NCI-H748 treated with DMSO at 0.1 percent for 48 hours (cell line): ENCODE data around the gene KIAA1217.
A peak's percentile ranks its signal among the peaks of the same experiment; 100 is the strongest.

Experiments
- DNase-seq: peaks from one replicate; lab custom pipeline; 2025; lab: John Stamatoyannopoulos, UW

The KIAA1217 gene

DNA sequence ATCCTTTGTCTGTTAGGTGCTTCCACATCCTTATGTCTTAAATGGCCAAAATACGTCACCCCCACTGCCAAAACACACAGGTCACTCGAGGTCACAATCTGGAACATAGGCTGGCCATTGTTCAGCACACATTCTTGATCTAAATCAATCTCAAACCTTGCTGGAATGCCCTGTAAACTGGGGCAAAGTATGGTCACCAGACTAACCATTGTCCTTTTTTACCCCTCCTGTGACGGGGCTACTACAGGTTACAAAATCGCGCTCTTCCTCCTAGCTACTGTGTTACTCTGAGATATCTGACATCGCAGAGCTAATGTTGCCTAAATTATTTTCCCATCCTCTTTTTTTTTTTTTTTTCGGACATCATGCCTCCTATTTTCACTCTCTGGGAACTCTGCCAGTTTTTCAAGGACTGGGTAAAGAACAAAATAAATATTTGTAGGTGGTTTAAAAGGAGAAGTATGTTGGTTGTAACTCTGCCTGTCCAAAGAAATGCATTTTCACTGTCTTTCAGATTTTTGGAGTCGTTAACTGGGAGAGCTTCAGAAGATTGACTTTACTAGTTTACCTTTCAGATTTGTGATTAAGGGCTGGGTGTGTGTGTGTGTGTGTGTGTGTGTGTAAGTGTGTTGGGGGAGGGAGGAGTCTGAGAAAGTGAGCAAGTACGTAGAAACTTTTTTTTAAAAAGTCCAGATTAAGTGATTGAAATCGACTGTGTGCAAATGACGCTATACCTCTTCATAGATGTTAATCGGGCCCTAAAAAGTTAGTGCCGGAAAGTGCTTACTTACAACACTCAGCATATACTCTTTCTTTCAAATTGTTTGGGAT lies 942 bp upstream of the KIAA1217 start:
- peak; percentile 1 for DNase-seq

DNA sequence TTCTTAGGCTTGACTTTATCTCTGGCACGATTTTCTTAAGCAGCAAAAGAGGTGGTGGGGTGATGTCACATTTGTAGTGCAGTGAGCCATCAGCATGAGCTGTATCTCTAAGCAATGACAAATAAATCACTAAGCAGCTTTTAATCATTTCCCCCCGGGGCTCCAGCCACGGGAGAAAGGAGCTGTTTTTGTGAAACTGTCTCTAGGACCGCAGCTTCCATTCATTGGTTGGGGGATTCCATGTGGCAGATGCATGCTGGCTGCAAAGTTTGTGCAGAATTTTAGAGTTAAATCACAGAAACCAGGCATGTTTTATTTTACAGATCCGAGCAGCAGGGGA lies 464 bp downstream of the KIAA1217 start:
- no peak for DNase-seq

DNA sequence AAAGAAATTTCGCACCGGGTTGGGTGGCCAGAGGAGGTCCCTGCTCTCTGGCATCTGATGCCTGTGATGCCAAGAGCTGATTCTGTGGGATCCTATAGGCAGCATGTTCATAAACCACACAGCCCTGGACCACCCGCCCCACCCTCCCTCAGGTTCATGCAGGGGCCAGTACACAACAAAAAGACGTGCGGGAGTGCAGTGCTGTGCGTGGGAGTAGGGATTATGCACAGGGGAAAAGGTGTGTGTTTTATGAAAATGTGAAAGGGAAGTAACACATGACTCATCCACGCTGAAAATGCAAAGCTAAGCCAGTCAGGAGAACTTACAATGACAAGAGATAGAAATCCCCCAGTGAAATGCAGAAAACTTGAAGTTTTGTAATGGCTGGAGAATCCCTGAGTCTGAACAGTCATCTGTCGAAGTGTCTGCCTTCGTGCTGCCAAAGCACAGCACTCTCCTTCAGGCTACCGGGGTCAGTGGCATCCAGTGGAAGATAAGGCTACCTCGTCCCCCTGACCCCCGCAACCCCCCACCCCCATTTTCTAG lies 1.1 kb downstream of the KIAA1217 start:
- no peak for DNase-seq

DNA sequence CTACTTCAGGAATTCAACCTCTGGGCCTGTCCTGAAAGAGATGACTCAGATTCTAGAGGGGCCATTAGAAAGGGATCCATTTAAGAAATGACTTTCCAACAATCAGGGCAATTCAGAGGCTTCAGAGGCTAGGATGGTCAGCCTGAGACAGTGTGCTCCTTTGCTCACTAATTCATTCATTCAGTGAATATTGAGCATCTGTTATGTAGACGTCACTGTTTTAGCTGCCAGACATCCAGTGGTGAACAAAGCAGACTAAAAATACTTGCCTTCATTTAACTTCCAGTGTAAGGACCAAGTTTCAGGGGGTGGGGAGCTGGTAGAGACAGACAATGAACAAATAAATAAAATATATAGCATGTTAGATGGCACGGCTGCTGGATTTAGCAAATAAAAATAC lies 1.6 kb downstream of the KIAA1217 start:
- DNase-seq, result no peak

DNA sequence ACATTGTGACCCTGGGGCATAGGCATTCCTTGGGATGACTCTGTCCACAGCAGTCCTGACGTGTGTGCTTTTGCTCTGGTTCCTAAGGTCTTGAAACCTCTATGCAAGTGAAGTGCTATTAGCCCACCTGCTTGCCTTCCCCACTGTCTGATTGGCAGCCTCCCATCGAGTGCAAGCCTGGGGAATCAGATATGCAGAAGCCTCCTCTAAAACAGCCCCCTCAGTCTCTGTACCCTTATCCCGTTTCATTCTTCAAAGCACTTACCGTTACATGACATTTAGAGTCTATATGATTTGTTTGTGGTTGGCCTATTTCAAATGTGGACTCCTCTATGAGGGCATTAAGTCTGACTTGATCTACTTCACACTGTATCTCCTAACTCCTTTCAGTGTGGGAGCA lies 4.3 kb downstream of the KIAA1217 start:
- no peak for DNase-seq

DNA sequence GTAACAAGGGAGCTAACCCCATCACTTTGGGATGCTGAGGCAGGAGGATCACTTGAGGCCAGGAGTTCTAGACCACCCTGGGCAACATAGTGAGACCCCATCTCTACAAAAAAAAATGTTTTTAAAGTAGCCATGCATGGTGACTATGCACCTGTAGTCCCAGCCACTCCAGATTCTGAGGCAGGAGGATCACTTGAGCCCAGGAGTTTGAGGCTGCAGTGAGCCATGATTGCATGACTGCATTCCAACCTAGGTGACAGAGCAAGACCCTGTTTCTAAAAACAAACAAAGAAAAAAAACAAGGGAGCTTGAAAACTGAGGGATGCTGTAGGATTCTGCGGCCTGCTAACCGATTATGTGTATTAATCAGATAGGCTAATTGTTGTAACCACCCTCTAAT lies 4.9 kb downstream of the KIAA1217 start:
- DNase-seq, result no peak

DNA sequence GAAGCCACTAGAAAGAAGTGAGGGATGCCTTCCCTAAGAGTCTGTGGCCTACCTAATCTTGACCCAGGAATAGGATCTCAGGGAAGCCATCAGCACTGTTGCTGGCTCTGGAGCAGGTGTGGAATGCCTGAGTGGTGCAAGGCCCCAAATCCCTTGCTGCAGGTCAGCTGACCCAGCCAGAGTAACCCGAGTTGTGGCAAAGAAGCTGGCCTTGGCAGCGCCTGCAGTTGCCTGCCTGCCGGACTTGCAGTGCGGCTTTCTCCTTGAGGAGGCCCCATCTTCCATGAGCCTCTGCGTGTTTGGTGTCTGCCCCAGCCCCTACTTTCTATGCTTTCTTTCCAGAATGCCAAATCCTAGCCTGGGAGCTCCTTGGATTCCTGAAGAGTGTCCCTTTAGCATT lies 5.8 kb downstream of the KIAA1217 start:
- no peak for DNase-seq

DNA sequence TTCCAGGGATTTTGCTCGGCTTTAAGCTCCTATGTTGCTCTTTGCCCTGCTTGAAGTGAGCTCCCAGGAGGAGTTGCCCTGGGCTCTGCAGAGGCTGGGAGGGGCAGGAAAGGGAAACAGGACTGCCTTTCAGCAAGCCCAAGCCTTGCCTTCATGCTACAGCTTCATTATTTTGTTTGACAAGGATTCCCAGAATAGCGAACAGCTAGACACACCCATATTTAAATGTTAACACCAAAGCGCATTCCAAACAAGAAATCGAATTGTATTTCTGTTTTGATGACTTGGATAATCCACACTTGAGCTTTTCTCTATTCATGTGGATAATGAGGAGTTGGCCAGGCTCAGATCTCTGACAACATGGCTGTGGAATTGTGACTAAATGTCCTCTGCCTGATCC lies 6.3 kb downstream of the KIAA1217 start:
- no peak for DNase-seq

DNA sequence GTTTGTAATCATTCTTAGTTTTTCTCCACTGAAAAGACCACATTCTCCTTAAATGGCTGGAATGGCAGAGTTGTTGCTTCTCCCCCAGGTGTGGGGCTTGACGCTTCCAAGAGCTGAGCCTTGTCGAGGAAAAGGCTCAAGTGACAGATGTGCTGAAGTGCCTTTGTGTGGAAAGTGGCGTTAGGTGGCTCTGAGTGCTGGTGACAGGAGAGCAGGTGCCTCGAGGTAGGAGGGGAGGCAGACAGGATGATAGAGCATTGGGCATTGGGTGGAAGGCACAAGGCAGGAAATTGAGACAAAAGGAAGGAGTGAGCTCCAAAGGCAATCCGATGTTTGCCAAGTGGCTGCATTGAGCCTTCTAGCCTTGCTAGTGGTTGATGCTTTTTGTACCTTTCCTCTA lies 6.7 kb downstream of the KIAA1217 start:
- no peak for DNase-seq

DNA sequence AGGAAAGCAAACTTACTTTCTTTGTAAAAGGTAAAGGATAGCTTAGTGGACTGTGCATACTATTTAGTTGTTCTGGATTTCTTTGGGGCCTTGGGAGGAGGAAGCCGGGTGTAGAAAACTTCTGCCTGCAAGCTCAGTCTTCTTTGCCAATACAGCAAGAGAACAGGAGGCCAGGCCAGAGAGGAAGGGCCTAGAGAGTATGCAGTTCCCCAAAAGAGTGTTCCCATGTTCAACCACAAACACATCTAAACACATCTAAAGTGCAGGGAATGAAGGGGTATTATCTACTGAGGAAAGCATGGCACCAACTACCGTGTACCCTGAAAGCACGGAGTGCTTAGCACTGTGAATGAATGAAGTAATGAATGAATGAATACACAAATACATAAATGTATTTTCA lies 11.0 kb downstream of the KIAA1217 start:
- DNase-seq, result no peak

DNA sequence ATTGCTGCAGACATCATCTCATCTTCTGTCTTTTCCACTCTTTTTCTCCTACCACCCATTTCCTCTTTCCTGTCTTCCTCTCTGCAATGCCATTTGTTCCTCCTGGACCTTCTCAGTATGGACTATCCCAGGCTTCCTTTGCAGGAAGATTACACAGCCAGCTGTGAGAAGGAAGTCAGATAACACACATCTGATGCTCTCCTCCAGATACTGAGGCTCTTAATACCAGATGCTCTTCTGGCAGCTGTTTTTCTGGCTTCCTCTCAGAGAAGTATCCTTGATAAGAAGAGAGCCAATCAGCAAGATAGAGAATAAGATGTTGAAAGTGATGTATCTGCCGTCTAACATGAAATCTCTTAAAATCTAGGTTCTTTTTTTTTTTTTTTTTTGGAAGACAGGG lies 14.4 kb downstream of the KIAA1217 start:
- DNase-seq, result no peak

DNA sequence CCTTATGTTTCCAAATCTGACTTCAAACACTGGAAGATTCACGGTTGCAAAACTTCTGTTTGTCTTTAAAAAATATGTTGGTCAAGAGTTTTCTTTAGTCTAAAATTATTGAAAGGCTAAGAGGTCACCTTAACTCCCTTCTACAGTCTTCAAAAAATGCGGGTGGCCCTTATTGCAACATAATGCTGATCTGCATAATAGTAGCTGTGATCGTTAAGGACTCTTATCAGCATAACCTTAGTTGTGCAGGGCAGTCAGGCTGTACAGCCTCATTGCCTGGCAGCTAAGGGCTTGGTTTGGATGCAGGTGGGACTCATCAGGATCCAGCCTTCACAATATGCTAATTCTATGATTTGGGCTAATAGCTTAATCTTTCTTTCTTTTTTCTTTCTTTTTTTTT lies 15.0 kb downstream of the KIAA1217 start:
- no peak for DNase-seq

DNA sequence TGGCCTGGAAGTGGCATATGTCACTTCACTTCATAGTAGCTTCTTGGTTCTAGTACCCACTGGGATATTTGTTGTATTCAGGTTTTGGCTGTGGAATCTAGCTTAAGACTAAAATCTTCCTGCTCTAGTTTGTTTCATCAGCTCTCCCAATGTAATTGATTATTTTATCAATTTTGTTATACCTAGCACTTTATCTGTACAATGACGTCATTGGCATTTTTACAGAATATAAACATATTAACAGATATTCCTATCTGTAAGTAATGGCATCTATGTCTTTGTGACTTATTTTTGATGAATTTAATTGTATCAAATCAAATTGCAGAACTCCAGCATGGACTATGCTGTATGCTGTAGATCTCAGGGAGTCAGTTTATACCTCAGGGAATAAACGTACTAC lies 19.7 kb downstream of the KIAA1217 start:
- DNase-seq, result no peak

DNA sequence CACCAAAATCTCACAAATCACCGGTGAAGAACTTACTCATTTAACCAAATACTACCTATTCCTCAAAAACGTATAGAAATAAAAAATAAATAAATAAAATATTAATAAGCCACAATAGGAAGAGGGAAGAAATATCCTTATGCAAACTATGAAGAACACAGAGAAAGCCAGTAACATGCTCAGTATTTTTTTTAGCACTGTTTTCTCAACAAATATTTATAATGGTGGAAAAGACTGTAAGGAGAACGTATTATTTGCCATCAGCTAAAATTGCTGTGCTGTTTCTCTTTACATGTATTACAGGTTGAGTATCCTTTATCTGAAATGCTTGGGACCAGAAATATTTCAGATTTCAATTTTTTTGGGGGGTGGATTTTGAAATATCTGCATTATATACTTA lies 21.0 kb downstream of the KIAA1217 start:
- no peak for DNase-seq

DNA sequence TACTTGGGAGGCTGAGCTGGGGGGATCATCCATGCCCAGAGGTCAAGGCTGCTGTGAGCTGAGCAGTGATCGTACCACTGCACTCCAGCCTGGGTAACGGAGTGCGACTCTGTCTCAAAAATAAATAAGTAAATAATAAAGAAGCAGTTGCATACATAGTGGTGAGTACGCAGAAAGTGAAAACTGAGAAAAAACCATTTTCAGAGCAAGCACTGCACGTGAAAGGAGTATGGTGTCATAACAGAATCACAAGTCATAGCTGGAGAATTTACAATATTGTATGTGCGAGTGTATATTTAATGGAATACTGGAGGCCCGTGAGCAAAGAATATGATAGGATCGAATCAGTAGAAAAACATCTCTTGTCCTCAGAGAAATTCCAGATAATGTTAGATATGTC lies 22.3 kb downstream of the KIAA1217 start:
- no peak for DNase-seq

DNA sequence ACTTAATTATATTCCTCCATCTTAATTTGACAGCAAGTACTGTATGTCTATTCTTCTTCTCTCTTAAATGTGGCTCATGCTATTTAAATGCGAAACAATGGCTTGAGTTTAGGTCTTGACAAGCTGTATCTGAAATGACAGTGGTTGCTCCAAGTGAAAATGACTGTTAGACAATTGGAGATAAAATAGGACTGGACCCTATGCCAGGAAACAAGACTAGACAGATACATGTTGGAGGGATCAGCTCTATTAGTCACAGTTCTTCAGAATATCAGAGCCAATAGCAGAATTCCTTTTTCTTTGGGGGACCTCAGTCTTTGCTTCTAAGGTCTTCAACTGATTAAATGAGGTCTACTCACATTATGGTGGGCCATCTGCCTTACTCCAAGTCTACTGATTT lies 25.8 kb downstream of the KIAA1217 start:
- no peak for DNase-seq

DNA sequence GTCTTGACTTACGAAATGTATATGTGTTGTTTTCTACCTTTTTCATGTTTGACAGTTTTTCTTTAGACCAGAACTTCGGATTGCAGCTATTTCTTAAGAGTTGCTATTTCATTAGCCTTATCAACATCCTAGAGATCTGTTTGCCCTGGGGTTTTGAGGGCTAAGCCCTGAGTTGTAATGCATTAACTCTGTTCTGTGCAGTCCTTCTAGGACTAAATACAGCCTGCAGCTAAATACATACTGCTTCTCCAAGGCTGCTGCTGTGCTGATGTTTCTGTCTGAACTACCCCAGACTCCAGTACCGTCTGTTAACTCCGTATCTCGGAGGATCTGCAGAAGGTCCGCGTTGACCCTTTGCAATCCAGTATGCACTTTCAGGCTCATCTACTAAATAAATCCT lies 26.5 kb downstream of the KIAA1217 start:
- DNase-seq, result no peak

DNA sequence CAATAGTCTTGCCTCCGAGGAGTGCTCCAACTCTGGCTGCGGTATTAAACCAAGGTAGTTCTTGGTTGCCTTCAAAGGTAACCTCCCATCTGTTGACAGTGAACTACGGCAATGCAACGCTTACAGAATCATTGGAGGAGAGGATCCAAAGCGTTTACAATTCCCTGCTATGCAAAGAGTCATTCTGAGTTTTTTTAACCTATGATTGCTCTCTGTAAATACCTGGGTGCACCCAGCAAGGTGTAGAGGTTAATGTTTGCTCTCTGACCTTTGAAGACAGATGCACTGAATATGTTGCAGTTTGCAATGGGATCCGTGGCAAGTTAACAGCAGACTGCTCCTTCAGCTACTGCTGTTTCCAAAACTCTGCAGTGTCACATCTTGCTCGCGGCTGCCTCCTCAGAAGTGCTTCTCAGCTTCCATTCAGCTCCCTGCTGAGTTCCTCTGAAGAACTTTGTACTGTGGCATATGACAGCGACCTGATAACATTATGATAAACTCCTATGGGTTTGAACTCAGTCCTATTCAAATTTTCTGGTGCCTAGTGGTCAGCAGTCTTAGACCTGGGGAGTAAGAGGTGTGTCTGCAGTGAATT lies 29.0 kb downstream of the KIAA1217 start:
- no peak for DNase-seq

DNA sequence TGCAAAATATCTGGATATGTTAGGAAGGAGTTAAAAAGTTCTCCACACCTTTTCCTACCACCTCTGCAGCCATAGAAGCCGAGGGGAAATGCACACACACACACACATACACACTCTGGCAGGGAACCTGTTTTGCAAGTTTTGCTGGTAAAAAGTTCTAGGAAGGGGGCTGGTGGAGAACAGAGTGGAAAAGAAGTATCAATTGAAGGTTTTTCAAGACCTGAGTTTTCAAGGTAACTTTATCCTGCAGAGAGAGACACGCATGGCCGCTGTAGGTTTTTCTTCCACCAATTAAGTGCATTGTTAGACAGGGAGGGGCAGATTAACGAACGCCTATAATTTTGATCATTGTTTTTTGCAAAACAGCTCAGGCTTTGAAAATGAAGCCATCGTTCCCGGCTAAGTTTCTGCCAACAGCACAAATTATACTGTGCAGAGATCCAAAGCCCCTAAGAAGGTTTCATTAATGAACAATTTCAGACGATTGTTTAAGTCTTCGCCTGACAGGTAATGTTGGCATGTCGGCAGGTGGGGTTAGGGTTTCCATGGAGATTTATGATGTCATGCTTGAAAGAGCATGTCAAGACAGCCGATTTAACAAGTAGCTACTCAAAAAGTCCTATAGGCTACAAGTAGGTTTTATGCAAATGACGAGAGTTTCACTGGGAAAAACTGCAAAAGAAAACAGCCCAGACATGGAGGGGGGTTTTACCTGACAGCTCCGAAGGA lies 29.7 kb downstream of the KIAA1217 start:
- DNase-seq, result peak; percentile 0

DNA sequence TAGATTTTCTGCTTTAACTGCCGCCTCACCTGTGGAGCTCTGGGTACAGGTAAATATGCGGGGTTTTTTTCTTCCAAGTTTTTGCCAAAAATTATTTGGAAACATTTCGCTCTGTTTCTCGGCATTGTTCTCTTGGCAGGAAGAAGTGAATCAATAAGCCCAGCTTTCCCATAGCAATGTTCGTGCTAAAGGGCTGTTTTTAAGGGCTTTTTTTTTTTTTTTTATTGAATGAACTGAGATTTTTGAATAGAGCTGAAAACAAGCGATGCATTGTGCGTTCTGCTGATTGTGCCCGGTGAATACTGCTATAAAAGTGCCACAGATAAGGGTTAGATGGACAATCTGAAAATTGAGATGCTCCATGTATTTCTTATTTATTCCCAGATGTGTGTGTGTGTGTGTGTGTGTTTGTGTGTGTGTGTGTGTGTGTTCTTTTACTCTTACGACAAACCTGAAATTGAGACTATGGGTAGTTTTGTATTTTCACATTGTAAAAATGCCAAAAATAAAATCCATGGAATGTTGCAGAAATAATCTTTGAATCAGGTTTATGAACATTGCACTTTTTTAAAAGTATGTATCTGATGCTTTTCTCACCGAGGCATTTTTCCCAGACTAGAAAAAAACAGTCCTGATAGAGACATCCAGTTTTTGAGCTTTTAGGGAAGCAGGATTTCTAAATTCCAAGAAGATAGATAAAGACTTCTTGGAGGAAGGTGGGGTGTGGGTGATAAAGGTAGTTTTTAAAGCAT lies 30.5 kb downstream of the KIAA1217 start:
- DNase-seq, result no peak

DNA sequence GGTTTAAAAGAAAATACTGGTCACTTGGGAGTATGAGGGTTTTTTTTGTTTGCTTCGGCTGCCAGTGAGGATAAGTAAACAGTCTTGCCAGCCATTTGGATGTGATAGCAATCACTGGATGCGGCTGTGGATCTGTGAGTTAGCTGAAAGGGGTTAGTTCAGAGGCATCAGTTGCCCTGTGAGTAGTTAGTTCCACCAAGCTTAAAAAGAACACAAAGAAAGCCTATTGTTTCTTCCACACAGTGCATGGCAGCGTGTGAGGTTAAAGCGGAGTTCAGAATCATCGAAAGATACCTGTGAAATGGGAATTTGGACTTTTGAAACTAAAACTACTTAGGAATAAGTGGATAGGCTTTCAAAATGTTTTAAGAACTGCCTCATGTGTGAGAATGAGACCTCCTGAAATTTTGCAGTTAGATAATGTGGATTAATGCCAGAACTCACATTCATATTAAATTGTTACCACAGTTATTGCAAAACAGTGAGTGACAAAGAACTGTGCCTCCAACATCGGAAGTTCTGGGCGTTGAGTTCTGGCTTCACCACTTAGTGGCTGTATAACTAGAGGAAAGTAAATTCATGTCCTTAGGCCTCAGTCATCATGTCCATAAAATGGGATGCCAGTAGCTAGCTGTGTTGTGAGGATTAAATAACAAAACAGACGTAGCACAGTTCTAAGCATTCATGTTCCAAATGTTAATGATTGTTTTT lies 31.3 kb downstream of the KIAA1217 start:
- no peak for DNase-seq
